ENCODE data around the gene HS3ST1.

HS3ST1 gene

GRCh38 chr4:11431111-11431510, 2.4 kb upstream of the HS3ST1 start:
- Histone ChIP-seq H3K4me3 (ENCODE audit: low read depth in 1 of 2, low read length in 2 of 2) (no peak overlapping the region), H3K9me3 (ENCODE audit: low read length) (no peaks in the 10 kb centered on the region), H3K27me3 (ENCODE audit: control insufficient read depth in 1 of 2, insufficient read depth in 2 of 2, low read length in 2 of 2) (peaks cover 0 to 26% of the 10 kb centered on the region in 2 donors), H3K27ac (ENCODE audit: low read depth, low read length) (no peak overlapping the region), H3K4me1 (ENCODE audit: insufficient read depth, low read length) (peaks cover 9% of the 10 kb centered on the region), H3K9ac (ENCODE audit: low read length) (no peak overlapping the region), H3K36me3 (ENCODE audit: insufficient read depth, low read length) (no peaks in the 10 kb centered on the region)

DNA sequence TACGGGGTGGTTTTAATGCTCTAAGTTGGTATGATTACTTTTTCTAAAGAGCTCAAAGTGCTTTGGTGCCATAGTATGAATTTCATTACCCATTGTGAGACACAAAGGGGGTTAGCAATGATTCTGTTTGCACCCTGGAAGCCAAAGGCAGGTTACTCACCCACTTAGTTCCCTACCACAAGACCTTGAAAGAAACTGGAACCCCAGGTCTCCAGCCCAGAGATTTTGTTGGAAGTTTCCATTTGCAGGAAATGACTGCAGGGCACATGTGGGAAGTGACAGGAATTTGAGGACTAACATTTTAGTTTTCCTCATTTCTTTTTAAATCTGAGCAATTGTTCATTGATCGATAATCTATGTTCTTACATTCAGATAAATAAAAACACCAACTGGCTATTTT, 1.8 kb upstream of the HS3ST1 start:
- Histone ChIP-seq H3K4me3 (ENCODE audit: low read depth in 1 of 2, low read length in 2 of 2) (no peak overlapping the region), H3K27ac (ENCODE audit: low read depth, low read length) (no peak overlapping the region), H3K9ac (ENCODE audit: low read length) (no peak overlapping the region), H3K4me1 (ENCODE audit: insufficient read depth, low read length) (peaks cover 9% of the 10 kb centered on the region), H3K9me3 (ENCODE audit: low read length) (no peaks in the 10 kb centered on the region), H3K36me3 (ENCODE audit: insufficient read depth, low read length) (no peaks in the 10 kb centered on the region), H3K27me3 (ENCODE audit: control insufficient read depth in 1 of 2, insufficient read depth in 2 of 2, low read length in 2 of 2) (peaks cover 0 to 26% of the 10 kb centered on the region in 2 donors)

- H3K27me3 ChIP-seq (ENCODE audit: control insufficient read depth in 1 of 2, insufficient read depth in 2 of 2, low read length in 2 of 2): peaks cover 0 to 26% of the 10 kb centered on the region in 2 donors
- H3K27ac ChIP-seq (ENCODE audit: low read depth, low read length): no peak overlapping the region
- H3K4me1 ChIP-seq (ENCODE audit: insufficient read depth, low read length): peaks cover 9% of the 10 kb centered on the region
- no peaks in the 10 kb centered on the region for H3K36me3 ChIP-seq (ENCODE audit: insufficient read depth, low read length)
- H3K4me3 ChIP-seq (ENCODE audit: low read depth in 1 of 2, low read length in 2 of 2): peak overlapping the region in 1 of 2 donors; percentile 57
- no peaks in the 10 kb centered on the region for H3K9me3 ChIP-seq (ENCODE audit: low read length)
- no peak overlapping the region for H3K9ac ChIP-seq (ENCODE audit: low read length)
These were observed 978 bp upstream of the HS3ST1 start for GRCh38 chr4:11429699-11430045.

GRCh38 chr4:11428899-11429698, 405 bp upstream of the HS3ST1 start:
- Histone ChIP-seq H3K27ac (ENCODE audit: low read depth, low read length) (no peak overlapping the region), H3K9me3 (ENCODE audit: low read length) (no peaks in the 10 kb centered on the region), H3K4me1 (ENCODE audit: insufficient read depth, low read length) (peaks cover 9% of the 10 kb centered on the region), H3K9ac (ENCODE audit: low read length) (no peak overlapping the region), H3K27me3 (ENCODE audit: control insufficient read depth in 1 of 2, insufficient read depth in 2 of 2, low read length in 2 of 2) (peaks cover 0 to 26% of the 10 kb centered on the region in 2 donors), H3K36me3 (ENCODE audit: insufficient read depth, low read length) (no peaks in the 10 kb centered on the region), H3K4me3 (ENCODE audit: low read depth in 1 of 2, low read length in 2 of 2) (peak overlapping the region; percentile 57 to 60)

DNA sequence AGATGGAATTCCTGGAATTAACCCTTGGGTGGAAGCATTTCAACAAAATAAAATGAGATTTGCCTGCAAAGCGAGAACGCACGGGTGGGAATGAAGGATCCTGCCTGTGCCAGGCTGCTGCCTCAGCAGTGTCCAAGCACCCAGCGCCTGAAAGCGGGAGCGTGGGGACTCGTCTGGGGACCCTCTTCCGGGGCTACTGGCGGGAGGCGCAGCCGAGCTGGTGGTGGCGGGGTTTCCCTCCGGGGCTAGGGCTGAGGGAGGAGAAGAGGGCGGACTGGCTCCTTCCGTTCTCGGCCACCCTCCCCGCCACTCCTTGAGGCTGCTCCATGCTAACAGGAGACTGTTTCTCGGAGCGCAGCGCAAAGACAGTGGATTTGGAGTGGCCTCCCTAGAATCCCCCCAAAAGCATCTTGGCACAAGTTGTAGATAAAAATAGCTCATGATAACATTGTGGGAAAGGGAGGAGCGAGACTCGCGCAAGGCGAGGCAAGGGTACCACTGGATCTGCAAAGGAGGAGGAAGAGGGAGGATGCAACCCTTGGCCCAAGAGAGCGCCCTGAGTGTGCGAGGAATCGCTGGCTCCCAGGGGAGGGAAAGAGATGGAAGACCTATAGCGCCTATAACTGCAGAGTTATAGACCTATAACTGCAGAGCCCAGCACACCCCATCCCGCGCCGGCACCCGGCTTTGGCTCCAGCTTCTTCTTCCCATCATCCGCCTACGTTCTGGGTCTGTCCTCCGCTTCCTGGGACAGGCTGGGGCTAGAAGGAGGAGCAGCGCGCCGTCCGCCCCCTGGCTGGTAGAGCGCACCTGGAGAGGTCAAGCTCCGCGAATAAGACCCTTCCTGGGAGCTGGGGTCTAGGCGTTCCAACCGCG, 1.3 kb downstream of the HS3ST1 start:
- H3K27me3 ChIP-seq (ENCODE audit: control insufficient read depth in 1 of 2, insufficient read depth in 2 of 2, low read length in 2 of 2): peaks cover 0 to 26% of the 10 kb centered on the region in 2 donors
- H3K4me1 ChIP-seq (ENCODE audit: insufficient read depth, low read length): peaks cover 9% of the 10 kb centered on the region
- H3K9ac ChIP-seq (ENCODE audit: low read length): no peak overlapping the region
- H3K9me3 ChIP-seq (ENCODE audit: low read length): no peaks in the 10 kb centered on the region
- H3K4me3 ChIP-seq (ENCODE audit: low read depth in 1 of 2, low read length in 2 of 2): peak overlapping the region; percentile 57 to 60
- H3K36me3 ChIP-seq (ENCODE audit: insufficient read depth, low read length): no peaks in the 10 kb centered on the region
- no peak overlapping the region for H3K27ac ChIP-seq (ENCODE audit: low read depth, low read length)

DNA sequence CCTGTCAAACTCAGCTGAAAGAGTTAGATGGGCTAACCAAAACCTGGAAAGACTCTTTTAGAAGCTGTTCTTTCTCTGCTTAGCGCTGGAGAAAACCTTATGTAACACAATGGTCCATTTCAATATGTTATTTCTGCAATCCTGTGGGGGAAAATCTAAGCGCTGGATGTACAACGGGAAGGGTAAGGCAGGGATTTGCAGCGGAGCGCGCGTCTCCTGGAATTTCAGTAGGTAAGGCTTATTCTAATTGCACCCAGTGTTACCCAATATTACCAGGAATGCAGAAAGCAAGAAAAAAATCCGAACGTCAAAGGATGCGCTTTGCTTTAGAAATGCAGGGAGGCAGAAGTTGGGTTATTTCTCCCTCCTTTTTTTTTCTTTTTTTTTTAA, 2.0 kb downstream of the HS3ST1 start:
- no peaks in the 10 kb centered on the region for H3K9me3 ChIP-seq (ENCODE audit: low read length)
- no peak overlapping the region for H3K27ac ChIP-seq (ENCODE audit: low read depth, low read length)
- H3K4me1 ChIP-seq (ENCODE audit: insufficient read depth, low read length): peaks cover 9% of the 10 kb centered on the region
- peaks cover 0 to 26% of the 10 kb centered on the region in 2 donors for H3K27me3 ChIP-seq (ENCODE audit: control insufficient read depth in 1 of 2, insufficient read depth in 2 of 2, low read length in 2 of 2)
- H3K9ac ChIP-seq (ENCODE audit: low read length): no peak overlapping the region
- H3K4me3 ChIP-seq (ENCODE audit: low read depth in 1 of 2, low read length in 2 of 2): peak overlapping the region in 1 of 2 donors; percentile 57
- H3K36me3 ChIP-seq (ENCODE audit: insufficient read depth, low read length): no peaks in the 10 kb centered on the region

- peaks cover 9% of the 10 kb centered on the region for H3K4me1 ChIP-seq (ENCODE audit: insufficient read depth, low read length)
These were observed 2.7 kb downstream of the HS3ST1 start for GRCh38 chr4:11426003-11426402.

GRCh38 chr4:11424856-11425255, 3.8 kb downstream of the HS3ST1 start:
- Histone ChIP-seq H3K4me1 (ENCODE audit: insufficient read depth, low read length) (peaks cover 9% of the 10 kb centered on the region), H3K27me3 (ENCODE audit: control insufficient read depth in 1 of 2, insufficient read depth in 2 of 2, low read length in 2 of 2) (peaks cover 0 to 26% of the 10 kb centered on the region in 2 donors), H3K36me3 (ENCODE audit: insufficient read depth, low read length) (no peaks in the 10 kb centered on the region), H3K9me3 (ENCODE audit: low read length) (no peaks in the 10 kb centered on the region), H3K9ac (ENCODE audit: low read length) (no peak overlapping the region), H3K27ac (ENCODE audit: low read depth, low read length) (no peak overlapping the region), H3K4me3 (ENCODE audit: low read depth in 1 of 2, low read length in 2 of 2) (no peak overlapping the region)

More at GRCh38 chr4:11426003-11426402, 2.7 kb downstream of the HS3ST1 start:
- Histone ChIP-seq H3K9ac (ENCODE audit: low read length) (no peak overlapping the region), H3K36me3 (ENCODE audit: insufficient read depth, low read length) (no peaks in the 10 kb centered on the region), H3K27me3 (ENCODE audit: control insufficient read depth in 1 of 2, insufficient read depth in 2 of 2, low read length in 2 of 2) (peaks cover 0 to 26% of the 10 kb centered on the region in 2 donors), H3K4me3 (ENCODE audit: low read depth in 1 of 2, low read length in 2 of 2) (no peak overlapping the region), H3K27ac (ENCODE audit: low read depth, low read length) (no peak overlapping the region), H3K9me3 (ENCODE audit: low read length) (no peaks in the 10 kb centered on the region)

- Histone ChIP-seq H3K9ac (ENCODE audit: low read length) (no peak overlapping the region), H3K27ac (ENCODE audit: low read depth, low read length) (no peak overlapping the region), H3K36me3 (ENCODE audit: insufficient read depth, low read length) (no peaks in the 10 kb centered on the region), H3K4me1 (ENCODE audit: insufficient read depth, low read length) (peaks cover 9% of the 10 kb centered on the region), H3K9me3 (ENCODE audit: low read length) (no peaks in the 10 kb centered on the region), H3K27me3 (ENCODE audit: control insufficient read depth in 1 of 2, insufficient read depth in 2 of 2, low read length in 2 of 2) (peaks cover 0 to 21% of the 10 kb centered on the region in 2 donors), H3K4me3 (ENCODE audit: low read depth in 1 of 2, low read length in 2 of 2) (no peak overlapping the region)
These were observed 4.7 kb downstream of the HS3ST1 start for GRCh38 chr4:11424000-11424399.

DNA sequence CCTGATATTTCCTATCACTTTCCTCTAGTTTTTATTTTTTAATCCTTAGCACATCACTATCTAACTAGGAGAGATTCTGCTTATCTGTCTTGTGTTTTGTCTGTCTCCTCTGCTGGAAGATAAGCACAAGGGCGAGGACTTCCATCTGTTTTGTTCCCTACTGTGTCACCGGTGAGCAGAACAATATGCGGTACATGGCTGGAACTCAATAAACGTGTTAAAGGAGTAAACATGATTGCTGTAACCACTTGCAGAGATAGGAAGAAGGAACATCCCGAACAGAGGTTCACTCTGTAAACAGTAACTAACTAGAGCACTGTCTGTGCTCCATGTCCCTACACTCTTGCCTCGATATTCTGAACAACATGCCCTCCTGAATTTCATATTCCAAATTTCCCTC, 5.2 kb downstream of the HS3ST1 start:
- no peak overlapping the region for H3K27ac ChIP-seq (ENCODE audit: low read depth, low read length)
- no peaks in the 10 kb centered on the region for H3K36me3 ChIP-seq (ENCODE audit: insufficient read depth, low read length)
- H3K4me3 ChIP-seq (ENCODE audit: low read depth in 1 of 2, low read length in 2 of 2): no peak overlapping the region
- peaks cover 0 to 15% of the 10 kb centered on the region in 2 donors for H3K27me3 ChIP-seq (ENCODE audit: control insufficient read depth in 1 of 2, insufficient read depth in 2 of 2, low read length in 2 of 2)
- H3K4me1 ChIP-seq (ENCODE audit: insufficient read depth, low read length): peaks cover 9% of the 10 kb centered on the region
- H3K9ac ChIP-seq (ENCODE audit: low read length): no peak overlapping the region
- no peaks in the 10 kb centered on the region for H3K9me3 ChIP-seq (ENCODE audit: low read length)

DNA sequence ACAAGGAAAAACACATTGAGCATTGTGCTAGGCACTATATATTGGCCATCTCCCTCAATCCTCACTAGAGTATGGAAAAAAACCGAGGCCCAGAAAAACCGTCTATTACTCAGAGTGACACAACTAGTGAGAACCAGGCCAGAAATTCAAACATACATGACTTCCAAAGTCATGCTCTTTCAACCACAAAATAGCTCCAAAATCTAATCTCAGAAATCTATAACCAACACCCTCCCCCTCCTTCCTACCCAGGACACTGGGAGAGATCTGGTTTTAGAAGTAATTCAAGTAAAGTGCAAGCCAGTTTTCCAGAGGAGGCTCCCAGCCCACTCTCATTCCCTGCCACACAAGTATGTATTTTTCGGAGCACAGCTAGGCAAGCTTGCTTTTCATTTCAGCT, 7.6 kb downstream of the HS3ST1 start:
- no peak overlapping the region for H3K9ac ChIP-seq (ENCODE audit: low read length)
- no peaks in the 10 kb centered on the region for H3K4me1 ChIP-seq (ENCODE audit: insufficient read depth, low read length)
- H3K36me3 ChIP-seq (ENCODE audit: insufficient read depth, low read length): no peaks in the 10 kb centered on the region
- no peaks in the 10 kb centered on the region for H3K27me3 ChIP-seq (ENCODE audit: control insufficient read depth in 1 of 2, insufficient read depth in 2 of 2, low read length in 2 of 2)
- no peaks in the 10 kb centered on the region for H3K9me3 ChIP-seq (ENCODE audit: low read length)
- H3K27ac ChIP-seq (ENCODE audit: low read depth, low read length): no peak overlapping the region
- H3K4me3 ChIP-seq (ENCODE audit: low read depth in 1 of 2, low read length in 2 of 2): no peak overlapping the region
